NCI-H146 treated with DMSO at 0.1 percent for 48 hours (cell line): Measurements from ENCODE around the gene PDE3A.
"Not testable (repeated sequence)": the region's sequence is repeated elsewhere in the genome, so short reads cannot be mapped to it uniquely, and the experiment has no call there.

Experiments used
- DNase-seq: peaks from one replicate; lab custom pipeline; 2025; ENCODE audit not compliant: unreplicated experiment; lab: John Stamatoyannopoulos, UW

The PDE3A gene

DNA sequence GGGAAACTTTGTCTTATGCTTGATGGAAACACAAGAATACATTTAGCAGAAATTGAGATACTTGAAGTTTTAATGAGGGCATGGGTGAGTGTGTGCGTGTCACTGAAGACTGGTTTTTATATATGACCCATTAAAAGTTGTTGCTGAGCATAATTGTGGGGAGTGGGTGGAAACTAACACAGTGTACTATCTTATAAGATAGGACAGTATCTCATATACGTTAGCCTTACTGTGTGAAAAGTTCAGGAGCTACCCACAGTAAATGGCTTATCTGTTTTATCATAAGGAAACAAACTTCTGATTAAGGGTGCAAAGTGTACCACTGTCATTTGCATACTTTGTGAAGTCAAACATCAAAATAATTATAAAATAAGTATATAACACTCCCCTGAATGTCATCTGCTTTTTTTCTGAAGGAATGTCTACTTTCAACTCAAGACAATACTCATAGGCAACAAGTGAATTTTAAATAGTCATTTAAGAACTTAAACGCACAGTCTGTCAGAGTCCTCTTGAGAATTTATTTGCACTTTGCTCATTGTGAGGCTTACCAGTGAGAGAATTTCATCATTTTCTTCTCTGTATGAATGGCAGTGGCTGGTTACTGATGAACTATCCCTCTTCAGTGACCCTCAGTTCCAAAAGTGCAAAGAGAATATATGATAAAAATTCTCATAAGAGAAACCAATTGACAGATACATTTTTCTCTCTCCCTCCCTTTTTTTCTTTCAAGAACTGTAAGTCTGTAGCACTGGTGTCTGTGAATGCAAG, 4.2 kb downstream of the PDE3A start:
- no peak for DNase-seq

DNA sequence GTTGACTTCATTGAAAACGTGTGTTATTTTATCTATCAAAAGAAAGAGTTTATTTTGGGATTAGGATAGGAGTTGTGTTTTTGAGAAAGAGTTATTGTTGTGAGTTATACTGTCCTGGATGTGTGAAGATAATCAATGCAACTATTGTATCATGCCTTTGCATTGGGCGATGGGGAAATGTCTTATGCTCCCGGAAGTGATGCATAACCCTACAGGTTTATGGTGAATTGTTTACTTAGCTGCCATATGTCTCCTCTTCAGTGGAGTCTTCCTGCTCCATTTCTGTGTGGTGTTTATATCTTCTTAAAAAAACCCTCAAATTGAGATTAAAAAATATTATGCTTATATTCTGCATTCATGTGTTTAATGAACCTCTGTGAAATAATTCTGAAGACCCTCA, 6.5 kb downstream of the PDE3A start:
- DNase-seq: no peak

DNA sequence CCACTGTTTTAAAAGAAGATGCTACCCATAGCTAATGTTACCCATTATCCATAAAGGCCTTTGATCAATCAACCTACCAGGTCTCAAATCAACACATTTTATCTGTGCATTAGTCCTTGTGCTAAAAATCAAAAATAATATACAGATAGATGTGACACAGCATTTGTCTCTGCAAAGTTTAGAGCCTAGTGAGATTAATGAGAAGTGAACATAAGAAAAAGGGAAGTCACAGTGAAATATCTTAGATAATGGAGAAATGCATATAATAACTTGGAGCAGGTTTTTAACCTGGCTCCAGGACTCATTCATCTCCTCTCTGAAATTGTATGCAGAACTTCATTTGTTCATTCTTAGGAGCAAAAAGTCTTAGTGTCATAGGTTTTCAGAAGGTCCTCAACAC, 7.2 kb downstream of the PDE3A start:
- no peak for DNase-seq

DNA sequence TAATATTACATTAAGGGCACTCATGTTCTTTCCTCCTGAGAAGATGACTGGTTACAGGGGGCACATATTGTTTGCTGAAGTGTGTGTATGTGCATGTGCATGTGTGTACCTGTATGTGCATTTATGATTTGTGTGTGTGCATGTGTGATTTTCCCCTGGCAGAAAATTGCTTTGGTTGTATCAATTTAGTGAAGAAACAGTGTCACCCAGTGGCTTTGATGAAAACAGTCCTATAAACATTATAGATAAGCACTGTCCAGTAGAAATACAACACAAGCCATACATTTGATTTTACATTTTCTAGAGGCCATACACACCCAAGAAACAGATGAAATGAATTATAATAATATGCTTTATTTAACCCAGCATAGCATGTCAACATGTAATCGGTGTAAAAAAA, 8.6 kb downstream of the PDE3A start:
- no peak for DNase-seq

DNA sequence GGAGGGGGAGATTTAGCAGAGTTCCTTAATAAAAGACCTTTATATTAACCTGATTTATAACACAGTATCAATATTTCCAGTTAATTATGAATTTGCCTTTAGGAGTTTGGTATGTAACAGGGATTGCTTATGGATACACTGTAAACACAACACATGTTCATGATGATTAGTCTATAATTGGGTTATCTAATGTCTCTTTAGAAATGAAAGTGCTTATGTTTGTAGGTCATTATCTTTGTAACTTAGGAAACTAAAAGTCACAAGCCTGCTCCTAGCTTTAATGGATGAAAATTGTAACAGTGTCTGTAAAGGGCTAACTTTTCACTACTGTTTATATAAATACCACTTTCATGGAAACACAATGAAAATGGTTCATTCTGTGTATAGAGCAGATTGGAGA, 9.4 kb downstream of the PDE3A start:
- DNase-seq: no peak

DNA sequence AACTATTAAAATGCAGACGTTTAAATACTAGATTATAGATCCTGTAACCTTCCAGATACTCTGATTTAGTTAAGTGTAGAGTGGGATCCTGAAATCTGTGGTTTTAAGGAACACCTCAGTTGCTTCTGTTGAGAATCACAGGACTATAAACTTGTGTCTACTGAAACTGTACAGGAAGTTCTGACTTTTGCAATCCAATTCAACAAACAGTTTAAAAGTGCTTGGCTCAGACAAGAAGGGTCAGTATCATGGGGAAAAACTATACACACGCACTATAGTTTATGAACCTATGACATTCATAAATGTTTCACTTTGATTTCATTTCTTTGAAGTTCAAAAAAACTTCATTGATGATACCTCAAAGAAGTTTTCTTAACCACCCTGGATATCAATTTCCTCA, 13.8 kb downstream of the PDE3A start:
- DNase-seq: no peak

DNA sequence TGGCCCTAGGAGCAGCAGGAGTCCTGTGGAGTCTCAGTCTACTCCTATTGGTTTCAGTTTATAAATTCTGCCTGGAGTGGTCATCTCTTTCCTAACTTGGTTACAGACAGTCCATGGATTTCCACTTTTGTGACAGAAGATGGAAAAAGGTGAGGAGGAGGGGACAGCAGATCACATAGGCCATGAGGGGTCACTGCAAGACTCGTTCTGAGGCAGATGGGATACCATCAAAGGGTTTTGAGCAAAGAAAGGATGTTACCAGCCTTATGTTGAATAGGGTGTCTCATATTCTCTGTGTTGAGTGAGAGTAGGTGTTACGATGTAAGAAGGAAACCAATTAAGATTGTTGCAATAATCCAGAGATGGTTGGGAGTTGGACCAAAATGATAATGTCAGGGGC, 15.3 kb downstream of the PDE3A start:
- DNase-seq: no peak

DNA sequence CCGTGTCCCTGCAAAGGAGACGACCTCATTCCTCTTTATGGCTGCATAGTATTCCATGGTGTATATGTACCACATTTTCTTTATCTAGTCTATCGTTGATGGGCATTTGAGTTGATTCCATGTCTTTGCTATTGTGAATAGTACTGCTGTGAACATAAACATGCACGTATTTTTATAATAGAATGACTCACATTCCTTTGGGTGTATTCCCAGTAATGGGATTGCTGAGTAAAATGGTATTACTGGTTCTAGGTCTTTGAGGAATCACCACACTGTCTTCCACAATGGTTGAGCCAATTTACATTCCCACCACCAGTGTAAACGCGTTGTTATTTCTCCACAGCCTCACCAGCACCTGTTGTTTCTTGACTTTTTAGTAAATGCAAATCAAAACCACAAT, 16.5 kb downstream of the PDE3A start:
- not testable (repeated sequence) for DNase-seq

DNA sequence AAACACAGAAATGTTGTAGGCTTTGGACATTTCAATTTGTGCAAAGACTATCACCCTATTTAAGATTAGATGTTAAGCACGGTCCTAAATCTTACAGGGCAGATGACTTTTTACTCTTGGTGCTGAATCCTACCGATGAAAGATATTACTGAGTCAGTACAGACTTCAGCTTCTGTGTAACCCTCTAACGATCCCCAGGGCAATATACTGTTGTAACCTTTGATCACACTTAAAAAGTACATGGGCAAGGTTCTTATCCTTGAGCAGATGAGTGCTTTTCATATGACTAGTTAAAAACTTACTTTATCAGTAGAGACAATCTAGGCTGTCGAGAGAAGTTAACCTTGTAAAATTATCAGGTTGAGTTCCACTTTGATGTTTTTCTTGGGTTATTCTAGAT, 22.5 kb downstream of the PDE3A start:
- DNase-seq: no peak

DNA sequence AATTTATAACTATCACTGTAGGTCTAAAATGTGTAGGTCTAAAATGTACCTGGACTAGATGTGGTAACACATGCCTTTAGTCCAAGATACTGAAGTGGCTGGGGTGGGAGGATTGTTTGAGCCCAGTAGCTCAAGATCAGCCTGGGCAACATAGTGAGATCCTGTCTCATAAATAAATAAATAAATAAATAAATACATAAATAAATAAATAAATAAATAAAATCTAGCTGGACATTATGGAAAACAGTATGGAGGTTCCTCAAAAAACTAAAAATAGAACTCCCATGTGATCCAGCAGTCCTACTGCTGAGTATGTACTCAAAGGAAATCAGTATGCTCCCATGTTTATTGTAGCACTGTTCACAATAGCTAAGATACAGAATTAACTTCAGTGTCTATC, 24.0 kb downstream of the PDE3A start:
- no peak for DNase-seq

DNA sequence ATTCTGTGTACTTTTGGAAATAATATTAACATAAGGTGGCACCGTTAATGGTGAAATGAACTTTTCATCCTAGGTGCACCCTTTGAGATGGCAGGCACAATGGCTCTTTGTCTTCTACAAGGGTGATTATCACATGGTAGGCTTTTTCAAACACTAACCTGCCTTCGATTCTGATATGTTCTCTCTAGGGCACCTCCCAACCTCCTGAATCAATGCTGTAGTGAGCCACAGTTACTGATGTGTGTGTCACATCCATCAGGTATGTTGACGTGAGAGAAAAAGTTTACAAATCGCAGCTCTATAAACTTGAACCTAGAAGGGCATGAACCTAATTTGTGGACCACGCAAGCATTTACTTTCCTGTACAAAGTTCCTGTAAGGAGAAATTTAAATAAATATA, 25.4 kb downstream of the PDE3A start:
- no peak for DNase-seq

DNA sequence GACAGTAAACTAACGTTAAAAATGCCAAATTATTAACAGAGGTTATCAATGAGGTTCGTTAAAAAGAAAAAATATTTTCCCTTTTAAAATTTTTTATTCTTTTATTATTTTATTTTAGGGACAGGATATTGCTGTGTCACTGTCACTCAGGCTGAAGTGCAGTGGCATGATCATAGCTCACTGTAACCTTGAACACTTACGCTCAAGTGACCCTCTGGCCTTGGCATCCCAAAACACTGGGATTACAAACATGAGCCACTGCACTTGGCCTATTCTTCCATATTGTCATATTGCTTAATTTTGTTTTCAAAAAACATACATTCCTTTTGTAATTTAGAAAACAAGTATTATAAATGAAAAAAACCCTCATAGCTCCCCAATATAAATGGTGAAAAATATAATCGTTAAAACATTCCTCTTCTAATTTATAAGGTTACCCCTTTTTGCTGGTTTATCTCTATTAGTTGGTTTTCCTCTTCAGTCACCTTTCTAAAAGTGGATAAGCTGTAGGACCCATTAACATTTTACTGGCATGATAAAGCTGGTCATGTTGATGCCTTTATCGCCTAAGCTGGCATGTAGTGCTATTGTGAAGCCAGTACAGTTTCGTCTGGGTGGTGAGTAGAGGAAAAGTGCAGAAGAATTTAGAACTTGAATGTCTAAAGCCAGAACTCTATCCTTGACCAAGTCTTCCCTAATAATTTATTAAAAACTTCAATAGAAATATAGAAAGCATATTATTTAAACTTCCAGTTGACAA, 27.6 kb downstream of the PDE3A start:
- DNase-seq: no peak

DNA sequence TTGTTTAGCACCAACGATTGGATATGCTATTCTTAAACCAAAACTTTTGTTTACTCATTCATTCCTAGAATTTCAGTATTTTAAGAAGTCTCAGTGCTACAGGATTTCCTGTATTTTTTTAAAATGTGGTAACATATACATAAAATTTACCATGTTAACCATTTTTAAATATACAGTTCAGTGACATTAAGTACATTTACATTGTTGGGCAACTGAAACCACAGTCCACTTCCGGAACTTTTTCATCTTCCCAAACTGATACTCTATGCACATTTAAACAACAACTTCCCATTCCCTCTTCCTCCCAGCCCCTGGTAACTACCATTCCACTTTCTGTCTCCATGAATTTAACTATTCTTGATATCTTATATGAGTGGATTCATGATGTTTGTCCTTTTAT, 30.3 kb downstream of the PDE3A start:
- no peak for DNase-seq

DNA sequence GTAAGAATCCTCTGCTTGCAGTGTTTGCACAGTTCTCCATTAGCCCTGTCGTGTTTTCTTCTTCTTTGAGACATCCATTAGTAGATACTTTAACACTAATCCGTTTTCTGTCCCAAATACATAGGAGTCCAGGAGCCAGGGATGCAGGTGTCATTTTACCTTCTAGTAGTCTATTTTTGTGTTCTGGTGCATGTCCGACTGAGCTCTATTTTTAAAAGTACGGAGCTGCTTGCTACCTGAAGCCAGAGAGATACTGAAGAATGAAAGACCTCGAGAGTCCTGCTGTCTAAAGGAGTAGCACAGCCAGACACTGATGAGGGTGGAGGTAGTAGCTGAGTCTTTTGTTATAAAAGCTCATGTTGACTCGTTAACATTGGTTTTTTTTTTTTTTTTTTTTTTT, 31.7 kb downstream of the PDE3A start:
- no peak for DNase-seq

DNA sequence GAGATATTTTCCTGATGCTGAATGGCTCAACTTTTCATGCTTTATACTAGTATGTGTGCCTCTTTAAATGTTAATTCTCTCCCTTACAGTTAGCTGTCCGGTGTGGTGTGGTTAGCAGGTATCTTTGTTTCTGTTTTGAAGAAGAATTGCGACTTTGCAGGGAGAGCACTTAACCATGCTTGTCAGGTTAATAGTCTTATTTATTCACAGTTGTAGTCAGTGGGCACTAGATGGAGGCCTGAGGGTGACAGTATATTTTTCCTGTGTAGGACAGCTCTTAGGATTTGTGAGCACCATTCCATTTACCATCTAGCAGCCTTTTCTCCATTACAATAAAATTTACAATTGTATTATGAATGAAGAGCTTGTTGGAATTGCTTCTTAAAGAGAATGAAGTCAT, 34.9 kb downstream of the PDE3A start:
- no peak for DNase-seq

DNA sequence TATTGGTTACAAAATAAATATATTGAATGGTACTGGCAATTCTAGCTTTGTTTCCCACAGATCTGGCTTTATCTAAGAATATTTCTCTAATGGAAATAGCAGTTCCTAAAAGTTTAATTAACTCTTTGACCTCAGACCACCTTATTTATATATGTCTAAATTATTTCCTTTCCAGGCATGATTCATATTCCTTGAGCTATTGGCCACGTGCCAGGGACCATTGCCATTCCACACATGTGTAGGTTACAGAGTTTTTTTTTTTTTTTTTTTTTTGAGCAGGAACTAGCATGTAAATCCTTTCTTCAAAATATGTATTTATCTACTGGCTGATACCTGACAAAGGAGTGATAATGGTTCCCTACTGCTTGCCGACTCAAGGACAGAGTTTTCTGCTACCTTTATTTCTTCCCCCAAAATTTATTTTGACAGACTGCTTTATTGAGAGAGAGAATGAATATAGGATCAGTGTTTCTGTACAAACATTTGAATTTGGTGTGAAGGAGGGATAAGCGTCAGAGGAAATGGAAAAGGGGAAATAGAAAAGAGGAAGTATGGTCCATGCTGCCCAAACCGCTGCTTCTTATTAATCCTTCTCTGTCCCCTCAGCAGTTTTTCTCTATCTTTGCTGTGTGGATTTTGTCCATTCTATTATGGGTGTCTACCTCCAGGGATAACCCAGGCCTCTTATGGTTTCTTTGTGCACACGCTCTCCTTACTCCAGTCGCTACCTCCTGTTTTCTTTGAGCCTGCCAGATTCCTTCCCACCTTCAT, 36.4 kb downstream of the PDE3A start:
- no peak for DNase-seq

DNA sequence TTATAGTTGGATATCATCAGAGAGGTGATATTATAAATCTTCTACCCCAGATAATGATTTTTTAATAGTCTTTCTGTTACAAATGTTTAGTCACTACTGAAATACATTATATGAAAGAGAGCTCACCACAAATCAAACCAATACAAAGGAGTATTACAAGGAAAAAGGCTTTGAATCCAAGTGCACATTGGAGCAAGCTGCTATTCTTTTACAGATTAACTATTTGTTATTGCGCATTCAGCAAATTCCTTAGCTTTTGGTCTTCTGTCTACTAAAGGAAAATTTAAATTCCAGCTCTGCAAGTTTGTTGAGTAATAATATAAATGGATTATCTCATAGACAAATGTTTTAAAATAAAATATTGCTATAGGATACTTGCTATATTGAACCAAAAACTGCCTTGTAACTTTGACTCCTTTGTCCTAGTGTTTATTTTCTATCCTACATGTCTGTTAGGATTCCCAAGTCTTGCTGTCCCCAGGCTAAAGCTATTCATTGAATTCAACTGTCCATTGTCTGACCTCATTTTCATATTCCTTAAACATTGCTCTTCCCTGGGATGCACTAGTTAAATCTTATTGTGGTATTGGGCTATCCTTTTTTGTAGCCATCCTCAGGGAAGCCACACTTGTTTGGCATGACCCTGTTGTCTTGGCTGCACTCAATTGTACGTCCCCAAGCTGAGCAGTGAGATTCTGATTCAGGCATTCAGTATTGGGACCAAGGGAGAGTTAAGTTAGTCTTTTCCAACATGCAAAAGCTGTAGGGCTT, 41.5 kb downstream of the PDE3A start:
- DNase-seq: no peak

DNA sequence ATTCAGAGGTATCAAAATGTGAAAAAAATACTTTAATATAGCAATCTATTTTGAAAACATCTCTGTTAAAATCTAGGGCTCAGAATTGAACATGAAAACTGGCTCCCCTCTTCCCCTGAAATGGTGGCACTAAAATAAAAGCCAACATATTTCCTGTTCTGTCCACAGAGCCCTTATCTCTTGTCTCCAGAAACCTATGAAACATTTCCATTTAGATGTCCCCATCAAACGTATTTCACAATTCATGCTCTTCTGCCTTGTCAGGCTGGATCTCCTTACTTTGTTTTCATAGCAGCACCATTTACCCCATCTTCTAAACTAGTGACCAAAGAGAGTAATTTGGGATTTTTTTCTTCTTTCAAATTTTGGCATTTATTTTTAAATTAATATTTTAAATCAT, 42.4 kb downstream of the PDE3A start:
- no peak for DNase-seq

DNA sequence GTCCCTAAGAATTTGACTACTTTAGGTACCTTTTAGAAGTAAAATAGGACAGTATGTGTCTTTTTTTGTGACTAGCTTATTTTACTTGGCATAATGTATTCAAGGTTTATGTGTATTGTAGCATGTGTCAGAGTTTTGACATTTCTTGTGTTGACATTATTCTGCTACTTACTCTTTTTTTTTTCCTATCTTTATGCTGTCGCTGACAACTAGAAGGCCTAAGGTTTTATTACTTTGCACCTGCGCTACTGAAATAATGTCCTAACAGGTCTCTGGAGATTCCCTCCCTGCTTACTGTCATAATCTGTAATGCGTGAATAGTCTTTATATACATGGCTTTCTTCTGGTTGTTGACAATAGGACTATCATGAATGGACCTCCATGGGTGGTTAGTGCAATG, 43.0 kb downstream of the PDE3A start:
- no peak for DNase-seq

DNA sequence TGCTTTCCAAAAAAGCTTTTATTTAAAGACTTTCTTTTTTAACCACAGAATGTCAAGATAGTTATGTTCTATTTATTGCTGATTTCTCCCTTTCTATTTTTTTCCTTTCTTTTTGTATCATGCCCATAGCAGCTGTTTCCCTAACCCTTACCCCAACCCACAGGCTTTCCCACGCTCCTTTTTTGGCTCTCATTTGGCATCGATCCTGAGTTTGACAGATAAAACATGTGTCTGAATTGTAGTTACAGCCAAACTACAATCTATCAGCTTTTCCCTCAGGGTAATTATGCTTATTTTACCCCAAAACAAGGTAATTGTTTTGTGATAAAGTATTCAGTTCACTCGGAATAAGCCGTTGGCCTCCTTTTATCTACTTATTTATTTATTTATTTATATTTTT, 46.7 kb downstream of the PDE3A start:
- DNase-seq: no peak

DNA sequence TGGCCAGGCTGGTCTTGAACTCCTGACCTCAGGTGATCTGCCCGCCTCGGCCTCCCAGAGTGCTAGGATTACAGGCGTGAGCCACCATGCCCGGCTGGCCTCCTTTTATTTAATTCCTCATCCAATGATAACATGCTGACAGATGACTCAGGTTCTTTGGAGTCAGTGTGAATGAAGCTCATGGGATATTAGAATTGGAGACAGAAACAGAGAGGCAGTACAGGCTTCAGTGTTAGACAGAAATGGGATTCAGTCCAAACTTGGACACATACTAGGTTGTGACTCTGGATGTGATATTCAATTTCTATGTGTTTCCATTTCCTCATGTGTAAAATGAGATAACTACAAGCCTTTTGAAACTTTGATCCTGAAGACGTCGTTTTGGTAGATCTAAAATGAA, 47.3 kb downstream of the PDE3A start:
- no peak for DNase-seq
